HepG2 (cell line): ENCODE data around the gene ISLR. TPM values are rescaled to one million over a fixed set of nuclear protein-coding genes. Genes with fewer than 3 reads are reported as not detected.
A peak's percentile ranks its signal among the peaks of the same experiment; 100 is the strongest.

Experiments
- KDM4B ChIP-seq: sonication (generic); formaldehyde crosslinking; IDR thresholded peaks from 2 replicates; pipeline ENCODE4 v1.4.0; 2020; ENCODE audit warnings: missing genetic modification reagents
- KLF15 ChIP-seq: sonication (generic); formaldehyde crosslinking; IDR thresholded peaks from 2 replicates; pipeline ENCODE4 v1.8.1; 2023; ENCODE audit warnings: borderline replicate concordance, mild to moderate bottlenecking, inconsistent platforms, missing genetic modification reagents, mixed read lengths
- PRDM10 ChIP-seq: sonication (generic); formaldehyde crosslinking; IDR thresholded peaks from 2 replicates; pipeline ENCODE4 v1.4.0; 2020; ENCODE audit warnings: low read depth, missing genetic modification reagents
- REL ChIP-seq: sonication (generic); formaldehyde crosslinking; conservative IDR thresholded peaks from 2 replicates; pipeline ENCODE4 v1.8.0; 2022; ENCODE audit warnings: mild to moderate bottlenecking, missing genetic modification reagents, moderate library complexity
- SMAD1 ChIP-seq: sonication (generic); formaldehyde crosslinking; IDR thresholded peaks from 2 replicates; pipeline ENCODE4 v1.4.0; 2020; ENCODE audit warnings: missing genetic modification reagents, low read depth, mild to moderate bottlenecking, borderline replicate concordance
- TFE3 ChIP-seq: IDR thresholded peaks from 2 replicates; pipeline ENCODE4 v1.6.1; 2016
- YEATS2 ChIP-seq: sonication (generic); formaldehyde crosslinking; IDR thresholded peaks from 2 replicates; pipeline ENCODE4 v1.4.0; 2020; ENCODE audit warnings: missing genetic modification reagents, borderline replicate concordance
- ZNF468 ChIP-seq: sonication (generic); formaldehyde crosslinking; IDR thresholded peaks from 2 replicates; pipeline ENCODE4 v1.8.0; 2022; ENCODE audit warnings: mild to moderate bottlenecking, moderate library complexity, missing genetic modification reagents
- ZNF576 ChIP-seq: sonication (generic); formaldehyde crosslinking; IDR thresholded peaks from 2 replicates; pipeline ENCODE4 v1.4.0; 2020; ENCODE audit warnings: mild to moderate bottlenecking, missing genetic modification reagents
- ZNF772 ChIP-seq: sonication (generic); formaldehyde crosslinking; IDR thresholded peaks from 2 replicates; pipeline ENCODE4 v1.5.0; 2020; ENCODE audit warnings: mild to moderate bottlenecking, missing genetic modification reagents
- ZNF841 ChIP-seq: sonication (generic); formaldehyde crosslinking; IDR thresholded peaks from 2 replicates; pipeline ENCODE4 v1.8.1; 2023; ENCODE audit warnings: missing genetic modification reagents, borderline replicate concordance
- polyA plus RNA-seq, 8 experiments: library from polyadenylated mRNA; depleted of rRNA in 3 of 8; stranded (reverse) in 7 of 8; unstranded in 1 of 8; fragments of >200 nt; fragmentation: Illumina TruSeq in 4 of 8; extraction: Trizol in 4 of 8; gene quantifications; 2 replicates each; pipeline versions ENCODE4 v1.2.1 to v1.2.3, GENCODE V29; 2011 to 2016; ENCODE audit warnings: low read depth in 4 of 8, missing spikeins in 1 of 8, mixed read lengths in 1 of 8; ENCODE audit not compliant: insufficient read depth in 1 of 8
- total RNA-seq, 5 experiments: library from RNA; depleted of rRNA; stranded (reverse); fragments of >200 nt; fragmentation: Illumina TruSeq; extraction: Trizol; gene quantifications; 2 replicates each; pipeline ENCODE4 v1.2.3, GENCODE V29; 2016; ENCODE audit warnings: low read depth in 1 of 5
- TF ChIP-seq, protein P1 (sequence below): sonication (generic); formaldehyde crosslinking; IDR thresholded peaks from 2 replicates; pipeline ENCODE4 v1.5.0; 2020; ENCODE audit warnings: mild to moderate bottlenecking, missing genetic modification reagents, moderate library complexity
- TF ChIP-seq, protein P2 (sequence below): sonication (generic); formaldehyde crosslinking; IDR thresholded peaks from 2 replicates; pipeline ENCODE4 v1.4.0; 2020; ENCODE audit warnings: mild to moderate bottlenecking, missing genetic modification reagents

Gene ISLR
- total and polyA plus RNA-seq, 2 of the 13 experiments (the other 11 are each of a cell fraction or from before 2014, with no cell fraction given) = not detected

DNA sequence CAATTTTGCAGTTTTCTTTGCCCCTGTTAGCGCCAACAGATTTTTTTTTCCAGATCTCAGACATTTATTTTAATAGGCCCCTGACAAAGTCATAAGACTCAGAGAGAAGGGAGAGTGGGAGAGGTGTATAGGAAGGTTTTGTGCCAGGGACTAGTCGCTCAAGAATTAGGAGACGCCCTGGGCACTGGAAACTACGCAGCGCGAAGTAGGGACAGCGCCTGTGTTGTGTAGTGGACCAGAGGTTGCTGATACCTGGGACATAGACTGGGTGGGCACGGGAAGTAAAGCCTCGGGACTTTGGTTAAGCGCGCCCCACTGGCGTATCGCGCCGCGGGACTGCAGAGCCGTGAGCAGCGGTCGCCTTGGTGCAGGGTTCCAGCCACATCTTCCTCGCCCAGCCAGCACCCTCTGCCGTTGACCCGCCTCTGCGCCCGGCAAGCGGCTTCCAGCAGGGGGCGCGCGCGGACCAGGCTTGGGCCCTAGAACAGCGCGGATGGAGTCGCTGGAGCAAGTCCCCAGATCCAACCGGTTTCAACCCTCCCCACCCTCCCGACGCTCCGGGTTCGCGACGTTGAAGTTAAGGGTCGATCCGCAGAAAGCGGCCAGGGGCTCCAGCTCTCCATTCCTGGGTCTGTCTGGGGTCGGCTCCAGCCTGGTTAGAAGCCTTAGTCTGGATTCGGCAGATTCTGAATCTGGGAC is 46.1 kb upstream of the ISLR start (continued):
- TF ChIP-seq, protein P1, sequence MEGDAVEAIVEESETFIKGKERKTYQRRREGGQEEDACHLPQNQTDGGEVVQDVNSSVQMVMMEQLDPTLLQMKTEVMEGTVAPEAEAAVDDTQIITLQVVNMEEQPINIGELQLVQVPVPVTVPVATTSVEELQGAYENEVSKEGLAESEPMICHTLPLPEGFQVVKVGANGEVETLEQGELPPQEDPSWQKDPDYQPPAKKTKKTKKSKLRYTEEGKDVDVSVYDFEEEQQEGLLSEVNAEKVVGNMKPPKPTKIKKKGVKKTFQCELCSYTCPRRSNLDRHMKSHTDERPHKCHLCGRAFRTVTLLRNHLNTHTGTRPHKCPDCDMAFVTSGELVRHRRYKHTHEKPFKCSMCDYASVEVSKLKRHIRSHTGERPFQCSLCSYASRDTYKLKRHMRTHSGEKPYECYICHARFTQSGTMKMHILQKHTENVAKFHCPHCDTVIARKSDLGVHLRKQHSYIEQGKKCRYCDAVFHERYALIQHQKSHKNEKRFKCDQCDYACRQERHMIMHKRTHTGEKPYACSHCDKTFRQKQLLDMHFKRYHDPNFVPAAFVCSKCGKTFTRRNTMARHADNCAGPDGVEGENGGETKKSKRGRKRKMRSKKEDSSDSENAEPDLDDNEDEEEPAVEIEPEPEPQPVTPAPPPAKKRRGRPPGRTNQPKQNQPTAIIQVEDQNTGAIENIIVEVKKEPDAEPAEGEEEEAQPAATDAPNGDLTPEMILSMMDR (CRISPR knock-in tag) = peak; percentile 99
- no peak for TF ChIP-seq TFE3 (CRISPR knock-in tag)
- TF ChIP-seq, protein P2, sequence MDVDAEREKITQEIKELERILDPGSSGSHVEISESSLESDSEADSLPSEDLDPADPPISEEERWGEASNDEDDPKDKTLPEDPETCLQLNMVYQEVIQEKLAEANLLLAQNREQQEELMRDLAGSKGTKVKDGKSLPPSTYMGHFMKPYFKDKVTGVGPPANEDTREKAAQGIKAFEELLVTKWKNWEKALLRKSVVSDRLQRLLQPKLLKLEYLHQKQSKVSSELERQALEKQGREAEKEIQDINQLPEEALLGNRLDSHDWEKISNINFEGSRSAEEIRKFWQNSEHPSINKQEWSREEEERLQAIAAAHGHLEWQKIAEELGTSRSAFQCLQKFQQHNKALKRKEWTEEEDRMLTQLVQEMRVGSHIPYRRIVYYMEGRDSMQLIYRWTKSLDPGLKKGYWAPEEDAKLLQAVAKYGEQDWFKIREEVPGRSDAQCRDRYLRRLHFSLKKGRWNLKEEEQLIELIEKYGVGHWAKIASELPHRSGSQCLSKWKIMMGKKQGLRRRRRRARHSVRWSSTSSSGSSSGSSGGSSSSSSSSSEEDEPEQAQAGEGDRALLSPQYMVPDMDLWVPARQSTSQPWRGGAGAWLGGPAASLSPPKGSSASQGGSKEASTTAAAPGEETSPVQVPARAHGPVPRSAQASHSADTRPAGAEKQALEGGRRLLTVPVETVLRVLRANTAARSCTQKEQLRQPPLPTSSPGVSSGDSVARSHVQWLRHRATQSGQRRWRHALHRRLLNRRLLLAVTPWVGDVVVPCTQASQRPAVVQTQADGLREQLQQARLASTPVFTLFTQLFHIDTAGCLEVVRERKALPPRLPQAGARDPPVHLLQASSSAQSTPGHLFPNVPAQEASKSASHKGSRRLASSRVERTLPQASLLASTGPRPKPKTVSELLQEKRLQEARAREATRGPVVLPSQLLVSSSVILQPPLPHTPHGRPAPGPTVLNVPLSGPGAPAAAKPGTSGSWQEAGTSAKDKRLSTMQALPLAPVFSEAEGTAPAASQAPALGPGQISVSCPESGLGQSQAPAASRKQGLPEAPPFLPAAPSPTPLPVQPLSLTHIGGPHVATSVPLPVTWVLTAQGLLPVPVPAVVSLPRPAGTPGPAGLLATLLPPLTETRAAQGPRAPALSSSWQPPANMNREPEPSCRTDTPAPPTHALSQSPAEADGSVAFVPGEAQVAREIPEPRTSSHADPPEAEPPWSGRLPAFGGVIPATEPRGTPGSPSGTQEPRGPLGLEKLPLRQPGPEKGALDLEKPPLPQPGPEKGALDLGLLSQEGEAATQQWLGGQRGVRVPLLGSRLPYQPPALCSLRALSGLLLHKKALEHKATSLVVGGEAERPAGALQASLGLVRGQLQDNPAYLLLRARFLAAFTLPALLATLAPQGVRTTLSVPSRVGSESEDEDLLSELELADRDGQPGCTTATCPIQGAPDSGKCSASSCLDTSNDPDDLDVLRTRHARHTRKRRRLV = no peak
- no peak for TF ChIP-seq KLF15 (CRISPR knock-in tag)
- no peak for TF ChIP-seq PRDM10 (CRISPR knock-in tag)
- TF ChIP-seq KDM4B (CRISPR knock-in tag) = peak; percentile 61; the same call in 1 of the 2 replicates
- no peak for TF ChIP-seq ZNF772
- TF ChIP-seq ZNF841 (CRISPR knock-in tag) = no peak
- no peak for TF ChIP-seq REL
- no peak for TF ChIP-seq ZNF576 (CRISPR knock-in tag)
- TF ChIP-seq SMAD1 = no peak; the same call in 1 of the 2 replicates
- no peak for TF ChIP-seq YEATS2
- TF ChIP-seq ZNF468 (CRISPR knock-in tag) = no peak
